SK-N-SH treated with all-trans-retinoic acid at 6 μM for 48 hours (cell line): ENCODE data around the gene CD47.

Experiments
- ATAC-seq: fragments of 200-7000 bp; cut with Tn5 transposase; 3 replicates; pipeline ENCODE4 v1.9.1; 2020; ENCODE audit warnings: mild to moderate bottlenecking, moderate library complexity
- ARNTL ChIP-seq: fragments of 450-650 bp; formaldehyde crosslinking; IDR thresholded peaks from 2 replicates; pipeline ENCODE4 v1.5.0; 2020; ENCODE audit warnings: low read depth, mild to moderate bottlenecking, moderate library complexity, borderline replicate concordance
- BACH2 ChIP-seq: fragments of 250-450 bp; sonication (Bioruptor Pico); IDR thresholded peaks from 2 replicates; pipeline ENCODE4 v1.9.0; 2021; ENCODE audit warnings: mild to moderate bottlenecking, borderline replicate concordance
- CSDC2 ChIP-seq: fragments of 250-450 bp; sonication (Bioruptor Pico); IDR thresholded peaks from 2 replicates; pipeline ENCODE4 v1.5.0; 2020; ENCODE audit warnings: mild to moderate bottlenecking, moderate library complexity
- ESRRG ChIP-seq: fragments of 250-450 bp; sonication (Bioruptor Pico); IDR thresholded peaks from 2 replicates; pipeline ENCODE4 v1.6.1; 2021; ENCODE audit warnings: mild to moderate bottlenecking
- GLIS3 ChIP-seq: fragments of 250-450 bp; sonication (Bioruptor Pico); IDR thresholded peaks from 2 replicates; pipeline ENCODE4 v1.5.0; 2020; ENCODE audit warnings: mild to moderate bottlenecking, moderate library complexity
- ISL1 ChIP-seq: fragments of 250-450 bp; sonication (Bioruptor Pico); IDR thresholded peaks from 2 replicates; pipeline ENCODE4 v2.1.2; 2022; ENCODE audit warnings: mild to moderate bottlenecking, moderate library complexity
- OSR1 ChIP-seq: fragments of 250-450 bp; sonication (Bioruptor Pico); IDR thresholded peaks from 2 replicates; pipeline ENCODE4 v1.8.0; 2022; ENCODE audit warnings: moderate library complexity, mild to moderate bottlenecking, inconsistent platforms
- PPARA ChIP-seq: fragments of 250-450 bp; sonication (Bioruptor Pico); IDR thresholded peaks from 2 replicates; pipeline ENCODE4 v1.5.0; 2020; ENCODE audit warnings: mild to moderate bottlenecking, borderline replicate concordance
- RARB ChIP-seq: fragments of 250-450 bp; sonication (Bioruptor Pico); IDR thresholded peaks from 2 replicates; pipeline ENCODE4 v1.8.0; 2021; ENCODE audit warnings: mild to moderate bottlenecking, moderate library complexity
- SNAI2 ChIP-seq: fragments of 250-450 bp; sonication (Bioruptor Pico); IDR thresholded peaks from 2 replicates; pipeline ENCODE4 v1.5.0; 2020; ENCODE audit warnings: mild to moderate bottlenecking, moderate library complexity
- TOX ChIP-seq: fragments of 250-450 bp; sonication (Bioruptor Pico); IDR thresholded peaks from 2 replicates; pipeline ENCODE4 v1.8.0; 2021; ENCODE audit warnings: mild to moderate bottlenecking, moderate library complexity, borderline replicate concordance
- ZFP3 ChIP-seq: fragments of 250-450 bp; sonication (Bioruptor Pico); IDR thresholded peaks from 2 replicates; pipeline ENCODE4 v1.5.0; 2020; ENCODE audit warnings: mild to moderate bottlenecking, moderate library complexity
- ZFP30 ChIP-seq: fragments of 450-650 bp; formaldehyde crosslinking; IDR thresholded peaks from 2 replicates; pipeline ENCODE4 v1.5.0; 2022; ENCODE audit warnings: mild to moderate bottlenecking, moderate library complexity
- ZNF565 ChIP-seq: fragments of 450-650 bp; formaldehyde crosslinking; conservative IDR thresholded peaks from 2 replicates; pipeline ENCODE4 v1.5.0; 2020; ENCODE audit warnings: low read depth, mild to moderate bottlenecking, moderate library complexity
- ZNF70 ChIP-seq: fragments of 450-650 bp; formaldehyde crosslinking; IDR thresholded peaks from 2 replicates; pipeline ENCODE4 v1.5.0; 2020; ENCODE audit warnings: mild to moderate bottlenecking, moderate library complexity
- ZNF8 ChIP-seq: fragments of 450-650 bp; formaldehyde crosslinking; IDR thresholded peaks from 2 replicates; pipeline ENCODE4 v1.5.0; 2020; ENCODE audit warnings: mild to moderate bottlenecking, moderate library complexity
- TF ChIP-seq, protein P1 (sequence below): fragments of 250-450 bp; sonication (Bioruptor Pico); IDR thresholded peaks from 2 replicates; pipeline ENCODE4 v1.5.1; 2020; ENCODE audit warnings: low read depth, mild to moderate bottlenecking, moderate library complexity
- TF ChIP-seq, protein P2 (sequence below): fragments of 250-450 bp; sonication (Bioruptor Pico); IDR thresholded peaks from 2 replicates; pipeline ENCODE4 v1.8.0; 2021; ENCODE audit warnings: low read depth, mild to moderate bottlenecking, moderate library complexity, borderline replicate concordance
- TF ChIP-seq, protein P3 (sequence below): fragments of 250-450 bp; sonication (Bioruptor Pico); IDR thresholded peaks from 2 replicates; pipeline ENCODE4 v1.5.1; 2021; ENCODE audit warnings: mild to moderate bottlenecking, moderate library complexity
- TF ChIP-seq, protein P4 (sequence below): fragments of 250-450 bp; sonication (Bioruptor Pico); IDR thresholded peaks from 2 replicates; pipeline ENCODE4 v1.8.0; 2020; ENCODE audit warnings: mild to moderate bottlenecking, moderate library complexity, borderline replicate concordance
- TF ChIP-seq, protein P5 (sequence below): fragments of 250-450 bp; sonication (Bioruptor Pico); IDR thresholded peaks from 2 replicates; pipeline ENCODE4 v1.5.0; 2020; ENCODE audit warnings: mild to moderate bottlenecking, moderate library complexity

Gene CD47

DNA sequence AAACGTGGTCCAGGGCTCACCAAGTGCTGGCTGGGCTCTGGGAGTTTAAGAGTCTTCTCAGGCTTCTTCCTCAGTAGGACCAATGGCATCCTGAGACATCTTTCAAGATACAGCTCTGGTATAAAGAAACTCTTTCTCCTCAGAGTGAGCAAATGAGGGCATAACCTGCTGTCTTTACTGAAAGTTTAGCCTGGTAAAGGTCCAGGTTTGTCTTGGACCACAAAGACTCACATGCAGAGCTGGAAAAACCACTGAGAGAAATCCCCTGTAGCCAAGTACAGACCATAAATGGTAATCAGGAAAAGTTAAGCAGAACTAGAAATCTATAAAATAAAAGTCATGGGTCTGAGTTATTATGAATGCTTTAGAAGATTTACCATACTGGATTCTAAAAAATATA, 23.1 kb downstream of the CD47 start:
- no peak for ATAC-seq
- TF ChIP-seq TOX (CRISPR knock-in tag) (no peak), OSR1 (CRISPR knock-in tag) (no peak), ISL1 (no peak), ZFP3 (CRISPR knock-in tag) (no peak), ZNF565 (CRISPR knock-in tag) (no peak), PPARA (CRISPR knock-in tag) (no peak), ZNF8 (CRISPR knock-in tag) (no peak), GLIS3 (CRISPR knock-in tag) (no peak), ZFP30 (CRISPR knock-in tag) (no peak), ARNTL (CRISPR knock-in tag) (no peak), ESRRG (CRISPR knock-in tag) (no peak), SNAI2 (no peak)
- TF ChIP-seq, protein P1, sequence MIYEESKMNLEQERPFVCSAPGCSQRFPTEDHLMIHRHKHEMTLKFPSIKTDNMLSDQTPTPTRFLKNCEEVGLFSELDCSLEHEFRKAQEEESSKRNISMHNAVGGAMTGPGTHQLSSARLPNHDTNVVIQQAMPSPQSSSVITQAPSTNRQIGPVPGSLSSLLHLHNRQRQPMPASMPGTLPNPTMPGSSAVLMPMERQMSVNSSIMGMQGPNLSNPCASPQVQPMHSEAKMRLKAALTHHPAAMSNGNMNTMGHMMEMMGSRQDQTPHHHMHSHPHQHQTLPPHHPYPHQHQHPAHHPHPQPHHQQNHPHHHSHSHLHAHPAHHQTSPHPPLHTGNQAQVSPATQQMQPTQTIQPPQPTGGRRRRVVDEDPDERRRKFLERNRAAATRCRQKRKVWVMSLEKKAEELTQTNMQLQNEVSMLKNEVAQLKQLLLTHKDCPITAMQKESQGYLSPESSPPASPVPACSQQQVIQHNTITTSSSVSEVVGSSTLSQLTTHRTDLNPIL: no peak
- TF ChIP-seq, protein P2, sequence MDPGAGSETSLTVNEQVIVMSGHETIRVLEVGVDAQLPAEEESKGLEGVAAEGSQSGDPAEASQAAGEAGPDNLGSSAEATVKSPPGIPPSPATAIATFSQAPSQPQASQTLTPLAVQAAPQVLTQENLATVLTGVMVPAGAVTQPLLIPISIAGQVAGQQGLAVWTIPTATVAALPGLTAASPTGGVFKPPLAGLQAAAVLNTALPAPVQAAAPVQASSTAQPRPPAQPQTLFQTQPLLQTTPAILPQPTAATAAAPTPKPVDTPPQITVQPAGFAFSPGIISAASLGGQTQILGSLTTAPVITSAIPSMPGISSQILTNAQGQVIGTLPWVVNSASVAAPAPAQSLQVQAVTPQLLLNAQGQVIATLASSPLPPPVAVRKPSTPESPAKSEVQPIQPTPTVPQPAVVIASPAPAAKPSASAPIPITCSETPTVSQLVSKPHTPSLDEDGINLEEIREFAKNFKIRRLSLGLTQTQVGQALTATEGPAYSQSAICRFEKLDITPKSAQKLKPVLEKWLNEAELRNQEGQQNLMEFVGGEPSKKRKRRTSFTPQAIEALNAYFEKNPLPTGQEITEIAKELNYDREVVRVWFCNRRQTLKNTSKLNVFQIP: no peak
- TF ChIP-seq, protein P3, sequence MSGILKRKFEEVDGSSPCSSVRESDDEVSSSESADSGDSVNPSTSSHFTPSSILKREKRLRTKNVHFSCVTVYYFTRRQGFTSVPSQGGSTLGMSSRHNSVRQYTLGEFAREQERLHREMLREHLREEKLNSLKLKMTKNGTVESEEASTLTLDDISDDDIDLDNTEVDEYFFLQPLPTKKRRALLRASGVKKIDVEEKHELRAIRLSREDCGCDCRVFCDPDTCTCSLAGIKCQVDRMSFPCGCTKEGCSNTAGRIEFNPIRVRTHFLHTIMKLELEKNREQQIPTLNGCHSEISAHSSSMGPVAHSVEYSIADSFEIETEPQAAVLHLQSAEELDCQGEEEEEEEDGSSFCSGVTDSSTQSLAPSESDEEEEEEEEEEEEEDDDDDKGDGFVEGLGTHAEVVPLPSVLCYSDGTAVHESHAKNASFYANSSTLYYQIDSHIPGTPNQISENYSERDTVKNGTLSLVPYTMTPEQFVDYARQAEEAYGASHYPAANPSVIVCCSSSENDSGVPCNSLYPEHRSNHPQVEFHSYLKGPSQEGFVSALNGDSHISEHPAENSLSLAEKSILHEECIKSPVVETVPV: no peak
- TF ChIP-seq, protein P4, sequence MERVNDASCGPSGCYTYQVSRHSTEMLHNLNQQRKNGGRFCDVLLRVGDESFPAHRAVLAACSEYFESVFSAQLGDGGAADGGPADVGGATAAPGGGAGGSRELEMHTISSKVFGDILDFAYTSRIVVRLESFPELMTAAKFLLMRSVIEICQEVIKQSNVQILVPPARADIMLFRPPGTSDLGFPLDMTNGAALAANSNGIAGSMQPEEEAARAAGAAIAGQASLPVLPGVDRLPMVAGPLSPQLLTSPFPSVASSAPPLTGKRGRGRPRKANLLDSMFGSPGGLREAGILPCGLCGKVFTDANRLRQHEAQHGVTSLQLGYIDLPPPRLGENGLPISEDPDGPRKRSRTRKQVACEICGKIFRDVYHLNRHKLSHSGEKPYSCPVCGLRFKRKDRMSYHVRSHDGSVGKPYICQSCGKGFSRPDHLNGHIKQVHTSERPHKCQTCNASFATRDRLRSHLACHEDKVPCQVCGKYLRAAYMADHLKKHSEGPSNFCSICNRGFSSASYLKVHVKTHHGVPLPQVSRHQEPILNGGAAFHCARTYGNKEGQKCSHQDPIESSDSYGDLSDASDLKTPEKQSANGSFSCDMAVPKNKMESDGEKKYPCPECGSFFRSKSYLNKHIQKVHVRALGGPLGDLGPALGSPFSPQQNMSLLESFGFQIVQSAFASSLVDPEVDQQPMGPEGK (CRISPR knock-in tag): no peak

DNA sequence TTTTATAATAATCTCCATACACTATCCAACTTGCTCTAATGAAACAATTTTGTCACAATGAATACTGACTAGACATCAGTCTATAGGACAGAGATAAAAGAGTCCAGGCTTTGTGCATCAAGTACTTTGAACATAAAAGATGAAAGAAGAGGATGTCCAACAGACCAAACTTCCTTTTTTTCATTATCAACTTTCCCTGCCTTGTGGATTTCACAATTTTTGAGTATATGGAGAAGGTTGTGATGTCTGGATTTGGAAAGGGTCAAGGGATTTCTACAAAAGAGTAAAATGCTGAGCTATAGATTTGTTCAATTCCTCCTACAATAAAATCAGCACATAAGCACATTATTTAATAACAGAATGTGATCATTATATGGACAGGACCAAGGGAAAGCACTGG, 25.7 kb downstream of the CD47 start:
- no peak for ATAC-seq
- TF ChIP-seq, protein P1: no peak
- TF ChIP-seq, protein P5, sequence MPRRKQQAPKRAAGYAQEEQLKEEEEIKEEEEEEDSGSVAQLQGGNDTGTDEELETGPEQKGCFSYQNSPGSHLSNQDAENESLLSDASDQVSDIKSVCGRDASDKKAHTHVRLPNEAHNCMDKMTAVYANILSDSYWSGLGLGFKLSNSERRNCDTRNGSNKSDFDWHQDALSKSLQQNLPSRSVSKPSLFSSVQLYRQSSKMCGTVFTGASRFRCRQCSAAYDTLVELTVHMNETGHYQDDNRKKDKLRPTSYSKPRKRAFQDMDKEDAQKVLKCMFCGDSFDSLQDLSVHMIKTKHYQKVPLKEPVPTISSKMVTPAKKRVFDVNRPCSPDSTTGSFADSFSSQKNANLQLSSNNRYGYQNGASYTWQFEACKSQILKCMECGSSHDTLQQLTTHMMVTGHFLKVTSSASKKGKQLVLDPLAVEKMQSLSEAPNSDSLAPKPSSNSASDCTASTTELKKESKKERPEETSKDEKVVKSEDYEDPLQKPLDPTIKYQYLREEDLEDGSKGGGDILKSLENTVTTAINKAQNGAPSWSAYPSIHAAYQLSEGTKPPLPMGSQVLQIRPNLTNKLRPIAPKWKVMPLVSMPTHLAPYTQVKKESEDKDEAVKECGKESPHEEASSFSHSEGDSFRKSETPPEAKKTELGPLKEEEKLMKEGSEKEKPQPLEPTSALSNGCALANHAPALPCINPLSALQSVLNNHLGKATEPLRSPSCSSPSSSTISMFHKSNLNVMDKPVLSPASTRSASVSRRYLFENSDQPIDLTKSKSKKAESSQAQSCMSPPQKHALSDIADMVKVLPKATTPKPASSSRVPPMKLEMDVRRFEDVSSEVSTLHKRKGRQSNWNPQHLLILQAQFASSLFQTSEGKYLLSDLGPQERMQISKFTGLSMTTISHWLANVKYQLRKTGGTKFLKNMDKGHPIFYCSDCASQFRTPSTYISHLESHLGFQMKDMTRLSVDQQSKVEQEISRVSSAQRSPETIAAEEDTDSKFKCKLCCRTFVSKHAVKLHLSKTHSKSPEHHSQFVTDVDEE (CRISPR knock-in tag): no peak
- TF ChIP-seq SNAI2 (no peak), ESRRG (CRISPR knock-in tag) (no peak)
- TF ChIP-seq, protein P4 (CRISPR knock-in tag): no peak

DNA sequence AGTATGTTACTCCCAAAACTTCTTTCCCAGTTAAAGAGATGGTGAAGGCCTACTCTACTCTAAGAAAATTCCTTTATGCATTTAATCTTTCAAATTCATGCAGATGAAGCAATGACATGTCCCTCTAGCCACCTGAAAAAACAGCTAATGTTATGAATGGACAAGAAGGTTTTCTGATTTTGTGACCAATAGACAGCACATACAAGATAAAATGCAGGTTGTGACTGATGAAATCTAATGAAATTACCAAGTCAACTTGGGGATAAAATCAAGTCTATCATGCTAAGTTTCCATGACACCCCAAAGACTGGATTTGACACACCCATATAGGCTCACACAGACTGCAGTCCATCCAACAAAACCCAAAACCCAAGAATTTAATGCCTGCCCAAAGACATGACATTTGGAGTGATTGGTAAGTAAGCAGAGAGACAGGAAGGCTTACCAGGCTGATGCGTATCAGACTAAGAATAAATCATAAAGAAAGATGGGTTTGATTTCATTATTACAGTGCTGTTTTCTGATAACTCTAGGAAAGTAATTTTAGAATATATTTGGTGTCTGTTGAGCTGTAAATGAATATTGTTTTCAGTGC, 26.4 kb downstream of the CD47 start:
- no peak for ATAC-seq
- TF ChIP-seq GLIS3 (CRISPR knock-in tag) (no peak), ISL1 (no peak), SNAI2 (no peak), CSDC2 (CRISPR knock-in tag) (no peak), ZNF70 (CRISPR knock-in tag) (no peak), BACH2 (CRISPR knock-in tag) (no peak), OSR1 (CRISPR knock-in tag) (no peak), ZNF565 (CRISPR knock-in tag) (no peak), PPARA (CRISPR knock-in tag) (no peak), ZFP30 (CRISPR knock-in tag) (no peak), RARB (CRISPR knock-in tag) (no peak)
- TF ChIP-seq, protein P1: no peak
- TF ChIP-seq, protein P2: no peak
